ENCODE results near the gene UGT2B17.

DNA sequence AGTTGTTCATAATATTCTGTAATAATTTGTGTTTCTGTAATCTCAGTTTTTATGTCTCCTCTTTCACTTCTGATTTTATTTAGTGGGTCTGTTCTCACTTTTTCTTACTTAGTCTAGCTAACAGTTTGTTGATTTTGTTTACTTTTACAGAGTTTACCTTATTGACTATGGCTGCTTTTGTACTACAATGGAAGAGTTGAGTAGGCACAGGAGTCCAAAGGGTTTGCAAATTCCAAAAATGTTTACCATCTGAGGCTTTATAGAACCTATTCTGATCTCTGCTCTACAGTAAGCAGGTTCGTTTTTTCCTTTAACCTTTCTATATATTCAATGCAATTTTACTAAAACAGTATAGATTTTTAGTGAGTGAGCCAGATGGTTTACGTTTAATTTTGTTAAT lies 55.1 kb downstream of the UGT2B17 start:
- no peak for TF ChIP-seq EZH2 (IDR thresholded peaks at IDR 0.05; ENCODE audit: insufficient read depth, poor library complexity, severe bottlenecking)
- no peak for TF ChIP-seq EZH2phosphoT487 (IDR thresholded peaks at IDR 0.05; ENCODE audit: insufficient read depth, low read depth)
